Common myeloid progenitor, CD34-positive (primary cell): ENCODE data around the gene CEP41.

Experiments
- CTCF ChIA-PET: fragments of 350-600 bp; sonication (Branson Sonifier 250); formaldehyde crosslinking; loops from one replicate; lab custom pipeline; 2021; ENCODE audit warnings: antibody characterized with exemption; lab: Charles Lee
- POLR2A ChIA-PET: fragments of 350-600 bp; sonication (Branson Sonifier 250); formaldehyde crosslinking; loops from one replicate; lab custom pipeline; 2021; ENCODE audit warnings: antibody characterized with exemption; lab: Charles Lee
- DNase-seq, 3 donors: peaks; one replicate each; pipeline versions ENCODE4 v3.0.0 to v3.0.0-alpha.2; 2013
- H3K27ac ChIP-seq, 2 experiments: 1 replicate in 1 of 2; 2 replicates in 1 of 2; pipeline ENCODE4 v1.7.0; 2013; ENCODE audit warnings: inconsistent platforms in 2 of 2, low read length in 2 of 2, mild to moderate bottlenecking in 2 of 2, low read depth in 1 of 2, moderate library complexity in 1 of 2; ENCODE audit not compliant: severe bottlenecking in 2 of 2, insufficient read depth in 1 of 2, poor library complexity in 1 of 2
- H3K27me3 ChIP-seq, 5 experiments: replicated peaks in 2 of 5; 1 replicate in 3 of 5; 2 replicates in 2 of 5; pipeline versions ENCODE4 v1.6.1 to v1.7.0; 2013; ENCODE audit warnings: low read length in 4 of 5, mild to moderate bottlenecking in 2 of 5, moderate library complexity in 2 of 5, inconsistent platforms in 1 of 5; ENCODE audit not compliant: insufficient read depth in 5 of 5, control insufficient read depth in 4 of 5
- H3K36me3 ChIP-seq, 4 experiments: 1 replicate in 2 of 4; 2 replicates in 2 of 4; pipeline versions ENCODE4 v1.6.1 to v1.7.0; 2013; ENCODE audit warnings: low read length in 3 of 4, control low read depth in 1 of 4, mild to moderate bottlenecking in 1 of 4; ENCODE audit not compliant: control insufficient read depth in 4 of 4, insufficient read depth in 4 of 4
- H3K4me1 ChIP-seq, 4 experiments: 1 replicate in 3 of 4; 2 replicates in 1 of 4; pipeline versions ENCODE4 v1.6.1 to v1.7.1; 2013; ENCODE audit warnings: low read length in 3 of 4, mild to moderate bottlenecking in 3 of 4, control low read depth in 1 of 4, inconsistent platforms in 1 of 4, moderate library complexity in 1 of 4; ENCODE audit not compliant: control insufficient read depth in 4 of 4, insufficient read depth in 4 of 4; ENCODE audit errors: control extremely low read depth in 1 of 4
- H3K4me3 ChIP-seq, 7 experiments: 1 replicate in 4 of 7; 2 replicates in 3 of 7; pipeline versions ENCODE4 v1.5.1 to v1.7.0; 2013; ENCODE audit warnings: mild to moderate bottlenecking in 7 of 7, low read length in 6 of 7, moderate library complexity in 6 of 7, inconsistent platforms in 2 of 7, low read depth in 2 of 7, control low read depth in 1 of 7; ENCODE audit not compliant: insufficient read depth in 4 of 7, control insufficient read depth in 1 of 7; ENCODE audit errors: extremely low read depth in 1 of 7
- H3K9me3 ChIP-seq, 5 experiments: 1 replicate in 4 of 5; 2 replicates in 1 of 5; pipeline versions ENCODE4 v1.6.1 to v1.7.1; 2013; ENCODE audit warnings: low read length in 4 of 5, mild to moderate bottlenecking in 2 of 5, inconsistent platforms in 1 of 5, low read depth in 1 of 5, moderate library complexity in 1 of 5; ENCODE audit not compliant: control insufficient read depth in 4 of 5, insufficient read depth in 2 of 5; ENCODE audit errors: control extremely low read depth in 1 of 5
- WGBS: methylation state at CpG from one replicate; pipeline ENCODE4 v1.1.5; 2013; ENCODE audit not compliant: insufficient coverage; 5-methylcytosine and 5-hydroxymethylcytosine counted together

The CEP41 gene

GRCh38 chr7:130415006-130415405, 25.8 kb downstream of the CEP41 start:
- peaks cover 0 to 5% (median 5%) of the 10 kb centered on the region in 4 experiments for H3K36me3 ChIP-seq
- H3K27me3 ChIP-seq = no peaks in the 10 kb centered on the region
- H3K4me3 ChIP-seq = no peak overlapping the region
- H3K27ac ChIP-seq = no peak overlapping the region
- CTCF ChIA-PET = interaction anchor here (1.4 kb wide), 1 partner anchor 69 kb away, joined by 3 read pairs; no protein-coding TSS in a partner anchor
- DNase-seq = peak in 2 of 3 donors; percentile 41 to 53
- peaks cover 12 to 52% (median 23%) of the 10 kb centered on the region in 4 experiments for H3K4me1 ChIP-seq
- POLR2A ChIA-PET = no interaction called here
- H3K9me3 ChIP-seq = no peaks in the 10 kb centered on the region

DNA sequence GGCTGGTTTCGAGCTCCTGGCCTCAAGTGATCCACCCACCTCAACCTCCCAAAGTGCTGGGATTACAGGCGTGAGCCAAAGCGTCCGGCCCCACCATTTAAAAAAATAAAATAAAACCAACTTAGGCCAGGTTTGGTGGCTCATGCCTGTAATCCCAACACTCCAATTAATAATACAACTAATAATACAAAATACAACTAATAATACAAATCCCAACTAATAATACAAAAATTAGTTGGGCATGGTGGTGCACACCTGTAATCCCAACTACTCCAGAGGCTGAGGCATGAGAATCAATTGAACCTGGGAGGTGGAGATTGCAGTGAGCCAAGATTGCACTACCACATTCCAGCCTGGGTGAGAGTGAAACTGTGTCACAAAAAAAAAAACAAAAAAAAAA, 27.6 kb downstream of the CEP41 start:
- Histone ChIP-seq H3K4me1 (peaks cover 12 to 47% (median 27%) of the 10 kb centered on the region in 4 experiments), H3K27me3 (no peaks in the 10 kb centered on the region), H3K4me3 (no peak overlapping the region), H3K36me3 (peaks cover 0 to 5% (median 5%) of the 10 kb centered on the region in 4 experiments), H3K9me3 (no peaks in the 10 kb centered on the region), H3K27ac (no peak overlapping the region)
- ChIA-PET POLR2A (no interaction called here), CTCF (interaction anchor here (0.7 to 1.8 kb wide), 3 partner anchors 17 to 126 kb away, joined by 3 to 4 read pairs (median 4); no protein-coding TSS in a partner anchor)
- 100% methylated on average over 4 of the region's 4 CpGs for WGBS
- DNase-seq = no peak

DNA sequence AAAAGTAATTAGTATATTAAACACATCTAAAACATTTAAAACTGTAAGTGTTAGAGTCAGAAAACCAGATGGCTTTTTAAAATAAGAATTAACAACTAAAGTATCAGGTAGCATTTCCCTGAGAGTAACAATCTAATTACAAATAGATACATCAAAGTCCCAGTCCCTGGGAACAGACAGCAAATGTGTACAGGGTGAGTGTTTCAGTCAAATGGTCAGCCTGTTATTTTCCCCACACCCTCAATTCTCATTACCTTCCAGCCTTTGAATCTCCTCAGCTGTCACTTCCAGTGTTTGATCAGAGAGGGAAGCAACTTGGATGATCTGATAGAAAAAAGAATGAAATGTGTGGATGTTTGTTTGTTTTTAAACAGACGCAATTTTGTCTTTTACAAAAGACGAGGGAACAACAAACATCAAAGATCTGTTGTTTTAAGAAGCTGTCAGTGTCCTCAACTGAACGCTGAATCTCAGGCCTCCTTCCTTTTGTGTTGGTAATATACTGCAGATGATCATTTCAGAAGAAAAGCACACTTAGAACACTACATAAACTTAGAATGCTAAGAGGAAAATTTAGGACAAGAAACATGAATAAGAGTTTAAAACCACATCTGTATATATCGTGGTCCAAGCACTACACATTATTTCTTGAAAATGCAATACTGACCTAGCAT, 29.8 kb downstream of the CEP41 start:
- CTCF ChIA-PET = interaction anchor here (1.5 to 1.6 kb wide), 2 partner anchors 8 to 76 kb away, joined by 3 to 4 read pairs; no protein-coding TSS in a partner anchor

GRCh38 chr7:130409712-130410072, 31.1 kb downstream of the CEP41 start:
- Histone ChIP-seq H3K4me1 (peaks cover 3 to 26% (median 16%) of the 10 kb centered on the region in 4 experiments), H3K4me3 (no peak overlapping the region), H3K27me3 (no peaks in the 10 kb centered on the region), H3K9me3 (no peaks in the 10 kb centered on the region), H3K27ac (no peak overlapping the region), H3K36me3 (peaks cover 0 to 5% (median 5%) of the 10 kb centered on the region in 4 experiments)
- ChIA-PET POLR2A (no interaction called here), CTCF (no interaction called here)
- 97% methylated on average over 3 of the region's 4 CpGs for WGBS
- DNase-seq = no peak

More for the DNA sequence above, 29.8 kb downstream of the CEP41 start:
- peaks cover 0 to 5% (median 5%) of the 10 kb centered on the region in 4 experiments for H3K36me3 ChIP-seq
- peaks cover 6 to 35% (median 23%) of the 10 kb centered on the region in 4 experiments for H3K4me1 ChIP-seq
- POLR2A ChIA-PET = no interaction called here
- no peaks in the 10 kb centered on the region for H3K9me3 ChIP-seq
- no peaks in the 10 kb centered on the region for H3K27me3 ChIP-seq
- H3K4me3 ChIP-seq = no peak overlapping the region
- DNase-seq = no peak
- H3K27ac ChIP-seq = no peak overlapping the region
- 90% methylated on average over 2 of the region's 4 CpGs for WGBS

DNA sequence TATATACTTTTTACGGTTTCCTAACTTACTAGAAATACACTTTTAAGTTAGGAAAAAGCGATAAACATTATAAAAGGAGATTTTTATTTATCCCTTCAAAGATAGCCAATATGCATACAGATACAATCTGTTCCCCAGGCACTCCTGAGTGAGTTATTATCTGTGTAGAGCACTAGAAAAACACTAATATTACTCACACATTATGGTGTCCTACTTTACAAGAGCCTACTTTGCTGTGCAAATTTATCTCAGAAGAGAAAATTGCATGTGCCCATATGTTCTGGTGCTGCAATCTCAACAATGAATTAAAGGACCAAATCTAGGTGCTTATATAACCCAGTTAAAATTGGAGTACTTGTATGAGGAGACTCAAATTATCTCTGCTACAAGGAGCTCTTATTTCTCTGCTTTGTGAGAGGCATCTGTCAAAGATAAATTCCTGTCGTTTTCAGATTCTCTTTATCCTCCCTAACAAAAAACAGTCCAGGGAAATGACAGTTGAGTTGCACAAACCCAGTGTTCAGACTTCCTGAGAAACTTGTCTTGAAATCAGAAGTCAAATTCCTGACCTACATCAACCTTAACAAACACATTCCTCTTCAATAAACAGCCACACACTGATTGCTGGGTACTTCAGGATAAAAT, 31.6 kb downstream of the CEP41 start:
- DNase-seq = no peak
- WGBS = no CpG with 5 or more reads among the region's 3 CpGs
- POLR2A ChIA-PET = no interaction called here

GRCh38 chr7:130405003-130405402, 35.8 kb downstream of the CEP41 start:
- peaks cover 0 to 18% (median 10%) of the 10 kb centered on the region in 4 experiments for H3K4me1 ChIP-seq
- CTCF ChIA-PET = no interaction called here

More for the DNA sequence above, 31.6 kb downstream of the CEP41 start:
- Histone ChIP-seq H3K27ac (no peak overlapping the region), H3K4me1 (peaks cover 0 to 23% (median 11%) of the 10 kb centered on the region in 4 experiments), H3K27me3 (no peaks in the 10 kb centered on the region), H3K4me3 (no peak overlapping the region), H3K9me3 (no peaks in the 10 kb centered on the region), H3K36me3 (peaks cover 0 to 5% (median 5%) of the 10 kb centered on the region in 4 experiments)
- CTCF ChIA-PET = no interaction called here

DNA sequence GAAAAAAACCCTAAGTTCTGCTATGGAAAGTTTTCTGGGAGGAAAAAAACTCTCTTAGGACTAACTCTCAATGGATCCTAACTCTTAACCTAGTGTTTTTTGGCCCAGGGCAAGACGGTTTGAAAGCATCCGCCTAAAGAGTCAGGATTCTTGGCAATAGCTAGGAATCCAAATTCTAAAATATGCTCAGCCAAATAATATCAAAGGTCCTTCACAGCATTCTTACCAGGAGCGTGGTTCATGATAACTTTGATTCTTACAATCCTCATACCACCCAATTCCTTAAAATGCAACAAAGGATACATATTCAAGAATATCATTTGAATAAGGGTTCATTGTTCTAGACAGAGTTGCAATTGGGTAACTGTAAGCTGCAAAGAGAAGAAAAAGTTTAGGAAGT, 39.2 kb downstream of the CEP41 start:
- Histone ChIP-seq H3K27me3 (no peaks in the 10 kb centered on the region), H3K27ac (no peak overlapping the region), H3K36me3 (peaks cover 2 to 15% (median 11%) of the 10 kb centered on the region in 4 experiments), H3K4me3 (no peak overlapping the region), H3K9me3 (no peaks in the 10 kb centered on the region), H3K4me1 (peaks cover 3 to 28% (median 20%) of the 10 kb centered on the region in 4 experiments)
- 100% methylated on average over 2 of the region's 3 CpGs for WGBS
- CTCF ChIA-PET = interaction anchor here (0.8 to 1.7 kb wide), 4 partner anchors 15 to 442 kb away, joined by 3 to 7 read pairs (median 3); no protein-coding TSS in a partner anchor
- POLR2A ChIA-PET = no interaction called here
- DNase-seq = no peak

More at GRCh38 chr7:130405003-130405402, 35.8 kb downstream of the CEP41 start:
- no peak overlapping the region for H3K27ac ChIP-seq
- no peak overlapping the region for H3K4me3 ChIP-seq
- H3K36me3 ChIP-seq = peaks cover 2 to 15% (median 10%) of the 10 kb centered on the region in 4 experiments
- 100% methylated on average over 1 of the region's 2 CpGs for WGBS
- H3K27me3 ChIP-seq = no peaks in the 10 kb centered on the region
- POLR2A ChIA-PET = no interaction called here
- DNase-seq = no peak
- H3K9me3 ChIP-seq = no peaks in the 10 kb centered on the region
